K562 treated with DMSO at 1 percent for 48 hours (cell line): ENCODE measurements around the gene EML2. TPM values are rescaled to one million over a fixed set of nuclear protein-coding genes. Genes with fewer than 3 reads are reported as not detected.

Experiments used
- total RNA-seq: library from RNA; unstranded; fragments of 300-600 nt; gene quantifications from 2 replicates; pipeline ENCODE4 v1.2.3, GENCODE V29; 2022; ENCODE audit warnings: low replicate concordance; ENCODE audit errors: extremely low read depth

The EML2 gene, protein sequence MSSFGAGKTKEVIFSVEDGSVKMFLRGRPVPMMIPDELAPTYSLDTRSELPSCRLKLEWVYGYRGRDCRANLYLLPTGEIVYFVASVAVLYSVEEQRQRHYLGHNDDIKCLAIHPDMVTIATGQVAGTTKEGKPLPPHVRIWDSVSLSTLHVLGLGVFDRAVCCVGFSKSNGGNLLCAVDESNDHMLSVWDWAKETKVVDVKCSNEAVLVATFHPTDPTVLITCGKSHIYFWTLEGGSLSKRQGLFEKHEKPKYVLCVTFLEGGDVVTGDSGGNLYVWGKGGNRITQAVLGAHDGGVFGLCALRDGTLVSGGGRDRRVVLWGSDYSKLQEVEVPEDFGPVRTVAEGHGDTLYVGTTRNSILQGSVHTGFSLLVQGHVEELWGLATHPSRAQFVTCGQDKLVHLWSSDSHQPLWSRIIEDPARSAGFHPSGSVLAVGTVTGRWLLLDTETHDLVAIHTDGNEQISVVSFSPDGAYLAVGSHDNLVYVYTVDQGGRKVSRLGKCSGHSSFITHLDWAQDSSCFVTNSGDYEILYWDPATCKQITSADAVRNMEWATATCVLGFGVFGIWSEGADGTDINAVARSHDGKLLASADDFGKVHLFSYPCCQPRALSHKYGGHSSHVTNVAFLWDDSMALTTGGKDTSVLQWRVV
- not detected in 2 replicates for total RNA-seq

DNA sequence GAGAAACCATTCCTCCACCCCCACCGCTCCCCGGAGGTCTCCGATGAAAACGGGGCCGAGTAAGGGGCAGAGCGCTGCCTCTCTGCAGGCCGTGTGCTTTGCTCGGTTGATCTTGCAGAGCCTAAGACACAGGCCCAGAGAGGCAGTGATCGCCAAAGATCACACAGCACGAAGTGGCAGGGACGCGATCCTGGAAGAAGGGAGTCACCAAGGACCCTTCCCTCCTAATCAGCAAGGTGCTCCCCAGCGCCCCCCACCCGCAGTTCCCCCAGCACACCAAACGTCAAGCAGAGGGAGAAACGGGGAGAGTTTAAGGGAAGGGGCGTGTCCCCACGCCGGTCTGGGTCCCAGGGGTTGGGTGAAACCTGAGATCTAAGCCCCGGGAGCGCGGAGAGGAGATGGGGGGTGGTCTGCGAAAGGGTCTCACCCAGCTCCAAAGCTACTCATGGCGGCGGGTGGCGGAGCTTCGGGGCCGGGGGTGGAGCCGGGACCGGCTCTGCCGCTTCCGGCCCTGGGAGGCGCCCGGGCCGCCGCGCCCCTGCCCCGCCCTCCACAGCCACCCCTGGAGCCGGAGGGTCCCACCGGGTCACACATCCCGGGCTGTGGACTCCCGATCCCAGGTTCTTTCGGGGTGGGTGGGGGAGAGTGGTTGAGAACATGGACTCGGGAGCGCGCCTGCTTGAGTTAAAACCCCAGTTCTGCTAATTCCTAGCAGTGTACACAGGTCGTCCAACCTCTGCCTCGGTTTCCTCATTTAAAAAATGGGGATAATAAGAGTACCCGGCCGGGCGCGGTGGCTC, at the start of gene EML2:
TSS of gene EML2 (minus strand) at position 468 of the 800 bp plus-strand sequence. CDS start at position 447, 21 bp downstream.

DNA sequence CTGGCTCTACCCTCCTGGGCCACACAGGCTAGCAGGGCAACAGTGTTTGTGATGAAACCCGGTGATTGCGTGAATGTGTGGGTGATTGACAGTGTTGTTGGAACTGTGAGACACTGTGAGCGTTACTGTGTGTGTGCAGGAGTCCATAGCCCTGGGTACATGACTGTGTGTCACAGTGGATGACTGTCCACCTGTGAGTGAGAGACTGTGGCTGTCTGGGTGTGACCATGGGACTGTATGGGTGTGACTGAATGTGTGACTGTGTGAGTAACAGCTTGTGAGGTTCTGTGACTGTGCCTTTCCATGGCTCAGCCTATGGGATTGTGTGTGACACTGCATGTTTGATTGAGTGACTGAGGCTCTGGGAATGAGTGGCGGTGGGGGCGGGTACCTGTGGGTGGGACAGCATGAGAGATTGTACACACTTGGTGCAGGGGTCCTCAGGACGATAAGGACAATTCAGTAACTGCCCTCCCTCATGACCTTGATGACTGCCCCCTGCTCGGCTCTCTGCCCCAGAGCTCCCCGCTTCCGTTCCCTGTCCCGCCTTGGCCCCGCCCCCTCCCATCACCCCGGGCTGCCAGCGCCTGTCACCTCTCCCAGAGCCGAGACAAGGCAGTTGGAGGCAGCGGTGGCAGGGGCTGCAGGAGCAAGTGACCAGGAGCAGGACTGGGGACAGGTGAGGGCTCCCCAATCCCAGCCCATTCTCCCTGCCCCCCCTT, 28.6 kb upstream of the EML2 start, which contains the start of gene GIPR:
TSS of gene GIPR (plus strand) at position 602 of the 722 bp plus-strand sequence. CDS start 1,300 bp downstream, outside the sequence.

DNA sequence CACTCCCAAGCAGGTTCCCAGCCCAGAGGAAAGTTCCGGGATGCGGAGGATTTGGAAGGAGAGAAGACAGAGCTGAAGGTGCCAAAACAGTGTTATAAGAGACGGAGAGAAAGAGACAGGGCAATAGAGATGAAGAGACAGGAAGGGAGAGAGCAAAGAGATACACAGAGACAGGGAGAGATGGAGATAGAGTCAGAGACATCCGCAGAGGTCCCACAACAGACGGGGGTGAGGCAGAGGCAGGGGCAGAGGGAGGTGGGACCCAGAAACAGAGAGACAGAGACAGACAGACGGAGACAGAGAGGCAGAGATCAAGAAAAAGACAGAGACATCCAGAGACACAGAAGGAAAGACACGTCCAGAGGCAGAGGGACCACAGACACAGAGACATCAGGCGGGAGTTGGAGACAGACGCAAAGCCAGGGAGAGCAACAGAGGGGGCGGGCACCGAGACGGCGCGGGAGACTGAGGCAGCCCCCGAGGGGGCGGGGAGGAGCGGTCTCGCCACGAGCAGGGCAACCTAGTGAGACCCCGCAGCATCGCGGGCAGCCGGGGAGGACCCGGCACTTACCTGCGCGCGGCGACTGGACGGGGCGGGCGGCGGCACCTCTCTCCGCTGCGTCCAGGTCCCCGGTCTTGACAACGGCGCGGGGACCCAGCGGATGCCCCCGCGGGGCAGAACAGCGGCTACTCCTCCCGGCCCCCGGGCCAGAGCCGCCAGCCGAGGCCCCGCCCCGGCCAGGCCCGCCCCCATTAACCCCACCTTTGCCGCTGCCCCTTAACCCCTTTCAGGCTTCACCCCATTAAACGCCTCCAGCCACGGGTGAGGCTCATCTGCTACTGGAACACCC, 37.4 kb downstream of the EML2 start, which contains the start of gene GPR4:
TSS of gene GPR4 (minus strand) at position 689 of the 851 bp plus-strand sequence. CDS start 10,346 bp downstream, outside the sequence.

DNA sequence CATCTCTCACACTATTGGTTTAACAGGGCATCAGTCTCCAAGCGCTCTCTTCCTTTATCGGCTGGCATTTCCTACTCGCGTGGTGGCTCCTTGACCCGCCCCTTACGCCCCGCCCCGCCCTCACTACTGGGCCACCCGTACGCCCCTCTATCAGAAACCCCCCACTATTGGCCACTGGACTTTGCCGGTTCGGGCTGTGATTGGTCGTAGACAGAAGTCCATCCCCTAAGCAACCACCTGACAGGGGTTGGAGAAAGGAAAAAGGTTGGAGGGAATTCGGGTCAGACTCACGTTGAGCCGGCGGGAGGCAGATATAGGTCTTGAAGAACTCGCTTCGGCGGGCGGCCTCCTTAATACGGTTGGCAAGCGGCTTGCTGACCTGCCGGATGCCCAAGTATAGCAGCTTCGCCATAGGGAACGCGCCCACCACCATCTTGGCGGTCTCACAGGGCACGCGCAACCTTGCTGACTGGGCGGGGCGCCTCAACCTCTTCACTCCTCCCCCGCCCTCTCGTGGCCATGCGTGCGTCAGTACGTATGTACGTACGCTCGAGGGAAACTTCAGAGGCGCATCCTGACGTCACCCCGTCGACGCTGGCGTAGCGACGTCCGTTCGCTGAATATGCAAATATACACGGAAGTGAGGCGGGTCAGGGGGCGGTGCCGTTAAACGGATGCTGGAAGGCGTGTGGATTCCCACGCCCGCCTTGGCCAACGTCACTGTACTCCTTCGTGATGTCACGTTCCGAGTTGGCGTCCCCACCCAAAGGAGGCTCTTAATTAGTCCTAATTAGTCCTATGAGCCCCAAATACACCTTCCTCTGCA, 54.7 kb downstream of the EML2 start, which contains the start of gene OPA3:
TSS of gene OPA3 (minus strand) at position 471 of the 826 bp plus-strand sequence. CDS start at position 433, 38 bp downstream.

Other genes starting within 250 kb of the EML2 start
- gene PPP1R13L, start 234.3 kb downstream of the EML2 start, total RNA-seq, result not detected in 2 replicates
- gene POLR1G, start 232.8 kb downstream of the EML2 start, total RNA-seq, result not detected in 2 replicates
- gene ERCC1, start 215.5 kb downstream of the EML2 start, total RNA-seq, result not detected in 2 replicates
- not detected in 2 replicates for gene FOSB, start 171.4 kb downstream of the EML2 start, total RNA-seq
- not detected in 2 replicates for gene RTN2, start 142.3 kb downstream of the EML2 start, total RNA-seq
- gene PPM1N, start 141.0 kb downstream of the EML2 start, total RNA-seq, result not detected in 2 replicates
- gene VASP, start 131.9 kb downstream of the EML2 start, total RNA-seq, result not detected in 2 replicates
- gene OPA3, start 54.6 kb downstream of the EML2 start, total RNA-seq, result not detected in 2 replicates
- gene GPR4, start 37.2 kb downstream of the EML2 start, total RNA-seq, result not detected in 2 replicates
- not detected in 2 replicates for gene GIPR, start 28.8 kb upstream of the EML2 start, total RNA-seq
- gene SNRPD2, start 52.6 kb upstream of the EML2 start, total RNA-seq, result not detected in 2 replicates
- gene QPCTL, start 53.3 kb upstream of the EML2 start, total RNA-seq, result not detected in 2 replicates
- gene FBXO46, start 91.5 kb upstream of the EML2 start, total RNA-seq, result not detected in 2 replicates
- gene MEIOSIN, start 94.0 kb upstream of the EML2 start, total RNA-seq, result not detected in 2 replicates
- gene SIX5, start 129.9 kb upstream of the EML2 start, total RNA-seq, result not detected in 2 replicates
- gene DMPK, start 143.1 kb upstream of the EML2 start, total RNA-seq, result not detected in 2 replicates
- not detected in 2 replicates for gene DMWD, start 153.4 kb upstream of the EML2 start, total RNA-seq
- not detected in 2 replicates for gene RSPH6A, start 175.9 kb upstream of the EML2 start, total RNA-seq
- not detected in 2 replicates for gene SYMPK, start 223.8 kb upstream of the EML2 start, total RNA-seq
- gene FOXA3, start 224.9 kb upstream of the EML2 start, total RNA-seq, result not detected in 2 replicates
- gene IRF2BP1, start 246.7 kb upstream of the EML2 start, total RNA-seq, result not detected in 2 replicates